Tibial artery (tissue), 4 donors: ENCODE measurements around the gene UMODL1.
"Not testable (repeated sequence)": the region's sequence is repeated elsewhere in the genome, so short reads cannot be mapped to it uniquely, and the experiment has no call there.

Experiments used
- DNase-seq, 2 donors: peaks; one replicate each; pipeline ENCODE4 v3.0.0-alpha.2; 2019
- H3K27ac ChIP-seq, 2 donors: fragments of 200-600 bp; sonication (generic) in 1 of 2; 1 replicate in 1 of 2; 2 replicates in 1 of 2; pipeline ENCODE4 v1.5.1; 2018 to 2019; ENCODE audit warnings: mild to moderate bottlenecking in 1 of 2
- H3K27me3 ChIP-seq, 2 donors: fragments of 200-600 bp; sonication (generic) in 1 of 2; one replicate each; pipeline versions ENCODE4 v1.5.1 to v1.6.0; 2016 to 2019
- H3K36me3 ChIP-seq, 3 donors: fragments of 200-600 bp; sonication (generic) in 2 of 3; one replicate each; pipeline ENCODE4 v1.5.1; 2016 to 2019; ENCODE audit warnings: mild to moderate bottlenecking in 2 of 3
- H3K4me1 ChIP-seq, 4 donors: fragments of 200-600 bp; sonication (generic) in 2 of 4; 1 replicate in 3 of 4; 2 replicates in 1 of 4; pipeline ENCODE4 v1.5.1; 2016 to 2019
- H3K4me3 ChIP-seq, 2 donors: fragments of 200-600 bp; sonication (generic) in 1 of 2; 1 replicate in 1 of 2; 2 replicates in 1 of 2; pipeline ENCODE4 v1.5.1; 2018 to 2019; ENCODE audit warnings: mild to moderate bottlenecking in 2 of 2
- H3K9me3 ChIP-seq, 3 donors: fragments of 200-600 bp; sonication (generic) in 1 of 3; one replicate each; pipeline ENCODE4 v1.5.1; 2016 to 2019
- CTCF ChIP-seq, 2 experiments: fragments of 200-600 bp in 1 of 2; fragments of 450-650 bp in 1 of 2; IDR thresholded peaks; one replicate each; pipeline ENCODE4 v1.5.1; 2017 to 2019; ENCODE audit warnings: antibody characterized with exemption in 2 of 2, mild to moderate bottlenecking in 1 of 2, moderate library complexity in 1 of 2
- intact Hi-C: fragments of 100-400 bp; cut with DNase I; formaldehyde crosslinking; loops from one replicate; pipeline ENCODE4 v1.15.0; 2023; ENCODE audit warnings: low total_unique reads

The UMODL1 gene

DNA sequence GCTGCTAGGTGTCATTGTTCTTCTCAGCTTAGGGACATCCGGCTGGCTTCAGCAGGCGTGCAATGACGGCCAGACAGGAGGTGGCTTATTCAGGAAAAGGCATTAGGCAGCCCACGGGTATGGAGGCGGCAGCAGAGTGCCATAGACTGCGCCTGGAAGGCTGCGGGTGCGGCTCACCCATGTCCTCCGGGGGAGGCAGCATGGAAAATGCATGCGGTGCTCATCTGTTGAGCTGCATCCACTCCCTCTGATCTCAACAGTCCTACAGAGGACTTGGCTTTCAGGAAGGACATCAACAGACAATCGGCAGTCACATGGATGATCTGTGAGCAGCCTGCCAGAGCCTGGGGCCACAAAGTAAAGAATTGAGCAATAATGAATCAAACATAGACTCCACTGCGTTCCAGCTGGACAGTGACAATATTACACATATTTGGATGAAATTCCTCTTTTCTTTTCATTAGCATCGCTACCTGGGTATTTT is 42.9 kb downstream of the UMODL1 start:
- intact Hi-C loops = no loop called here
- peak in 1 of 2 donors; percentile 63 for DNase-seq
- H3K27ac ChIP-seq = no peak overlapping the region

DNA sequence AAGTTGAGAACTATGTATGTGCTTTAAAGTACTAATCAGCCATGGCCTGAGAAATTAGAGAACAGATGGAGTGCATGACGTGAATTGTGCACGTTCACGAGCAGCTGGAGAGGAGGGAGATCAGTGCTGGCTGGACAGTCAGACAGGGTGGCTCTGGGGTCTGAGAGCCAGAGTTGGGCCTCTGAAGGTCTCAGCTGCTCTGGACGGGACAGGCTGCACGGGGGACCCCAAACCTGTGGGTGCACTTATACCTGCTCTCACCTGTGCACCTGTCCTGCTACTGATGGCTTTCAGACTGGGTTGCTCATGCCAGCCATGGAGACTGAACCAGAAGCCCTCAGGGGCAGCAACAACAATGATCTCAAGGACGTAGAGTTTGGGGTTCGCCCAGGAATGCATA is 43.5 kb downstream of the UMODL1 start:
- Histone ChIP-seq H3K4me1 (peaks cover 0 to 15% (median 4%) of the 10 kb centered on the region in 4 donors), H3K27ac (no peak overlapping the region), H3K36me3 (no peaks in the 10 kb centered on the region), H3K4me3 (no peak overlapping the region), H3K9me3 (no peaks in the 10 kb centered on the region), H3K27me3 (peaks cover 0 to 33% of the 10 kb centered on the region in 2 donors)
- intact Hi-C loops = loop anchor here (5.0 kb wide), 2 partner anchors 107 to 297 kb away; no protein-coding TSS in a partner anchor
- no peak for TF ChIP-seq CTCF (IDR thresholded peaks at IDR 0.05)
- DNase-seq = no peak

More for the DNA sequence above, 42.9 kb downstream of the UMODL1 start:
- no peaks in the 10 kb centered on the region for H3K9me3 ChIP-seq
- H3K4me1 ChIP-seq = peaks cover 0 to 15% (median 5%) of the 10 kb centered on the region in 4 donors
- H3K36me3 ChIP-seq = no peaks in the 10 kb centered on the region
- no peak overlapping the region for H3K4me3 ChIP-seq
- H3K27me3 ChIP-seq = peaks cover 0 to 28% of the 10 kb centered on the region in 2 donors
- TF ChIP-seq CTCF (IDR thresholded peaks at IDR 0.05) = peak in 1 of 2 experiments; percentile 6

- TF ChIP-seq CTCF (IDR thresholded peaks at IDR 0.05) = no peak
- Histone ChIP-seq H3K27me3 (peaks cover 0 to 33% of the 10 kb centered on the region in 2 donors), H3K27ac (no peak overlapping the region), H3K36me3 (no peaks in the 10 kb centered on the region), H3K4me3 (no peak overlapping the region), H3K9me3 (no peaks in the 10 kb centered on the region), H3K4me1 (peaks cover 0 to 15% (median 4%) of the 10 kb centered on the region in 4 donors)
- DNase-seq = no peak
- intact Hi-C loops = loop anchor here (5.0 kb wide), 2 partner anchors 108 to 298 kb away; no protein-coding TSS in a partner anchor
Measured at GRCh38 chr21:42115136-42115683, 44.1 kb downstream of the UMODL1 start.

GRCh38 chr21:42116551-42116950 is 45.4 kb downstream of the UMODL1 start:
- H3K27ac ChIP-seq, DNase-seq, H3K9me3 ChIP-seq, H3K4me3 ChIP-seq, H3K36me3 ChIP-seq: not testable (repeated sequence)
- intact Hi-C loops = loop anchor here (5.0 kb wide), 2 partner anchors 109 to 299 kb away; no protein-coding TSS in a partner anchor
- Histone ChIP-seq H3K4me1 (peaks cover 0 to 20% (median 4%) of the 10 kb centered on the region in 4 donors), H3K27me3 (peaks cover 0 to 44% of the 10 kb centered on the region in 2 donors)

GRCh38 chr21:42117229-42117966 is 46.3 kb downstream of the UMODL1 start:
- peak; percentile 93 to 94 for TF ChIP-seq CTCF (IDR thresholded peaks at IDR 0.05)
- intact Hi-C loops = loop anchor here (5.0 kb wide), 2 partner anchors 110 to 300 kb away; no protein-coding TSS in a partner anchor
- peak; percentile 72 to 86 for DNase-seq
- Histone ChIP-seq H3K27me3 (peaks cover 0 to 49% of the 10 kb centered on the region in 2 donors), H3K9me3 (no peaks in the 10 kb centered on the region), H3K4me3 (no peak overlapping the region), H3K36me3 (no peaks in the 10 kb centered on the region), H3K27ac (no peak overlapping the region), H3K4me1 (peaks cover 0 to 20% (median 4%) of the 10 kb centered on the region in 4 donors)
